HG03196 (cell line): Measurements from ENCODE around the gene POFUT1.
"Not testable (repeated sequence)": the region's sequence is repeated elsewhere in the genome, so short reads cannot be mapped to it uniquely, and the experiment has no call there.

Source experiments
- ATAC-seq: cut with Tn5 transposase; IDR thresholded peaks from one replicate; pipeline ENCODE4 v1.9.1; 2021; ENCODE audit not compliant: unreplicated experiment

POFUT1 gene

DNA sequence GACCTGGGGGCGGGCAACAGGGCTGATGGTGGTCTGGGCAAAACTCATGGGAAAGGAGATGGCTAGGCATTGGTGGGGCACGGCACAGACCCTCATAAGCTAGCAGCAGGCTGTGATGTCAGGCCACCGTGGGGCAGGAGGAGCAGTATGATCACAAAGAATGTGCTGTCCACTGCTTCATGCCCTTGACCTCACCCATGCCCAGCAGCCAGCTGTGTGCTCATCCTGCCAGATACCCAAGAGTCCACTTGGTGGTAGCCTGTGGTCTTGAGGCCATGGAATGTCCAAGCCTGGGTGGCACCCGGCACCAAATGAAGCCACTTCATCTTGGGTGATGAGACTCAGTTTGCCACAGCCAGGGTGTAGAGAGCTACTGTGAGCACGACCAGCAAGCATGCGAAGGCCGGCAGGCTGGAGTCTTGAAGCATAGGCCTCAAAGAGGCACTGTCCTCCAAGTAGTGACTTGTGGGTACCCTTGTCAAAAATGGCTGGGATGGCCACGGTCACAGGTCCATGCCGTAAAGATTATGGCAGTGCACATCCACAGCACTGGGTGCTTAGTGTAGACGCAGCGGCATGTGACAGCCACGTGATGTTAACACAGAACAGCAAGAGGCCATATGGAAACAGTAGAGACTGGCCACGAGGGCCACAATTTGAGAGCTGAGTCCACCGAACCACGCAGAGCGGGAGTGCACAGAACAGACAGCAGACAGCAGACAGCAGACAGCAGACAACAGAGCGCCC, 19.1 kb upstream of the POFUT1 start:
- ATAC-seq: no peak

DNA sequence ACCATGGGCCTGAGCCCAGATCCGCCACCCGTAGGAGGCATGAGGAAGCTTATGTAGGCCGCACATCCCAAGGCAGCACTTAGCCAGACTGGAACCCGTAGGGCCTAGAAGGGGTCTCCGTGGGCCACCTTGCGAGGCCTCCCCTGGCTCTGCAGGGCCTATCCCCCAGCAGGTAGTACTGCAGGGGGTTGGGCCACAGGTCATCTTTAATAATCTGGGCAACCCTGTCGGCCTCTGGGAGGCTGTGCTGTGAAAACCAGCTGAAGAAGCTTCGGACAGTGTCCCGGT, 18.6 kb upstream of the POFUT1 start:
- no peak for ATAC-seq

DNA sequence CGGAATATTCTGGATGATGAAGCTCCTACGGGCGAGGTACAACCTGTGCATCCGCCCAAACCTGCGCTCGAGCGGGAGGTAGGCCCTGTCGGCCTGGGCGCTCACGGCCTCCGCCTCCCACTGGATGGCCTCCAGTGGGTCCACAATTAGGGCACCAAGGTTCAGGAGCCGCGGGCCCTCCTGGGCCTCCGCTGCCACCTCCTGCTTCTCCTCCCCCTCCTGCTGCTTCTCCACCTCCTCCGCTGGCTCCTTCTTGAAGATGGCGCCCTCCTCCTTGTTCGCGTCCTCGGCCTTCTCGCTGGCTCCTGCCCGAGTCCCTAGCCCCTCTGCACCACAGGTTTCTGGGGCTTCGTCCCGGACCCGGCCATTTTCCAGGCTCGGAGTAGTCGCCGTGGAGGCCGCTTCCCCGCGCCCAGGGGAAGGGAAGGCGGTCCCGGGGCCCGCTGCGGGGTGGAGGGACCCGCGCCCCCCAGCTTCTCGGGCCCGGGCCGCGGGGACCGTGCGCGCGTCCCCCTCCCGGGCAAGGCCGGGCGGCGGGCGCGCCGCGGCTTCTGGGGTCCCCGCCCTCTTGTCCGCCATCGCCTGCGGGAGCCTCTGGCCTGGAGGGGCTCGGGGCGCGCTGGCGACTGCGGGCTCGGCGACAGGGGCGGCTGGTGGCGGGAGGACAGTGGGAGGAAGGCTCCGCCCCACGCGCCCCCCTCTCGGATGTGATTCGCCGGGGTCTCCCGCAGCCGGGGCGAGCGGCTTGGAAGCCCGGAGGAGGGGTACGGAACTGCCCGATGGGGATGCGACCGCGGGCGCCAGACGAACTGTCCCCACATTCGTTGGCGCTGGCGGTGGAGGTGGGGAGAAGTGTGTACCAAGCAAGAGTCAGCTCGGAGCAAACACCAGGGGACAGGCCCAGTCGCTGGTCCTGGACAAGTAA, 17.7 kb upstream of the POFUT1 start:
- ATAC-seq: no peak

- ATAC-seq: no peak
Observed at GRCh38 chr20:32190616-32191415, 16.9 kb upstream of the POFUT1 start.

- ATAC-seq: no peak
Observed at GRCh38 chr20:32191422-32191821, 16.3 kb upstream of the POFUT1 start.

DNA sequence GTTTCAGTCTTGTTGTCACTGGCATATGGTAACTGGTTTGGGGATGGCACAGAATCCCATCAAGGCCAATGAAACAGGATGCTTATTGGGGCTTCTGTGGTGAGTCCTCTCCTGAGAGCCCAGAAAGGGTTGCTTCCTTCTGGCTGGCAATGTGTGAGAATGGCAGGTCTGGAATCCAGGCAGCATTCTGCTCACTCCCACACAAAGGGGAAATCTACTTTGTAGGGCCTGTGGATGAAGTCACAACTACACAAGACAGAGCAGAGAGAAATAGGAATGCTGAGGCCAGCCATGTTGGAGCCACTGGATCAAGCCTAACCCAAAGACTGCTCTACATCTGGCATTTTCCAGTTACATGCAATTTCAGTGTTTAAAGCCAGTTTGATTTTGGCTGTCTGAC, 15.8 kb upstream of the POFUT1 start:
- no peak for ATAC-seq

GRCh38 chr20:32192698-32193097, 15.0 kb upstream of the POFUT1 start:
- no peak for ATAC-seq

DNA sequence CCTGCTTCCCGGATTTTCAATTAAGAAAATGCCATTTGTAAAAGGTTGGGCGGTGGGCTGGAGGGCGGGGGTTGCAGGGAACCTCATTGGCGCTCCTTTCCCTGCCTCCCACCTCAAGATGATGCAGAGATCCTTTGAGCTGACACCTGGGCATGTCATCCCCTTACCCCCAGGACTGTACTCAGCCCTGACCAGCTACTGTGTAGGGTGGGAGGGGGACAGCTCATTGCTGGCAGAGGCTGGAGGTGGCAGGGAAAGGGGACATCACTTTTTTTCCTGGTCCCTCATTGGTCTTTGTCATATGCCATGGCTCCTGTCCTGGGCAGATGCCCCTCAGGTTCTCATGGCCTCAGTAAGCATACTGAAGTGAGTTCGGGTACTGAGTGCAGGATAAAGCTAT, 14.3 kb upstream of the POFUT1 start:
- ATAC-seq: not testable (repeated sequence)

- ATAC-seq: no peak
Observed at GRCh38 chr20:32193996-32194395, 13.7 kb upstream of the POFUT1 start.

GRCh38 chr20:32195581-32195980, 12.1 kb upstream of the POFUT1 start:
- ATAC-seq: no peak

DNA sequence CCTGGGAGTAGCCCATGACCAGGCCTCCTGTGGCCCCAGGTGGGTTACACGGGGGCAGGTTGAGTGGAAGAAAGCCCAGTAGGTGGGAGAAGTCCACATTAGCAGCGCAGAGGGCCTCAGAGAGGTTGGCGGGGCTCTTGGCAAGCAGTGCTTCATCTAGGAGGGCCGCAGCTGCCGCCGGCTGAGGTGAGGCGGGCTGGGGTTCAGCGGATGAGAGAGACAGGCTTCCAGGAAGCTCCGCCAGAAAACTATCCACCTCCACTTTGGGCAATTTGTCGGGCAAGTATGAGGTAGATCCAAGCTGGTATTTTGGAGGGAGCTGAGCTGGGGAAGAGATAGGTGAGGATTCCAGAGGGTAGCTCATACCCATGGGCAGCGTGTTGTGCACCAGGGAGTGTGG, 11.1 kb upstream of the POFUT1 start:
- not testable (repeated sequence) for ATAC-seq

- ATAC-seq: not testable (repeated sequence)
Observed at GRCh38 chr20:32197136-32197535, 10.5 kb upstream of the POFUT1 start.

- no peak for ATAC-seq
Observed at GRCh38 chr20:32199006-32199405, 8.7 kb upstream of the POFUT1 start.

GRCh38 chr20:32201296-32201976, 6.2 kb upstream of the POFUT1 start:
- ATAC-seq: no peak

- no peak for ATAC-seq
Observed at GRCh38 chr20:32201977-32202363, 5.7 kb upstream of the POFUT1 start.

DNA sequence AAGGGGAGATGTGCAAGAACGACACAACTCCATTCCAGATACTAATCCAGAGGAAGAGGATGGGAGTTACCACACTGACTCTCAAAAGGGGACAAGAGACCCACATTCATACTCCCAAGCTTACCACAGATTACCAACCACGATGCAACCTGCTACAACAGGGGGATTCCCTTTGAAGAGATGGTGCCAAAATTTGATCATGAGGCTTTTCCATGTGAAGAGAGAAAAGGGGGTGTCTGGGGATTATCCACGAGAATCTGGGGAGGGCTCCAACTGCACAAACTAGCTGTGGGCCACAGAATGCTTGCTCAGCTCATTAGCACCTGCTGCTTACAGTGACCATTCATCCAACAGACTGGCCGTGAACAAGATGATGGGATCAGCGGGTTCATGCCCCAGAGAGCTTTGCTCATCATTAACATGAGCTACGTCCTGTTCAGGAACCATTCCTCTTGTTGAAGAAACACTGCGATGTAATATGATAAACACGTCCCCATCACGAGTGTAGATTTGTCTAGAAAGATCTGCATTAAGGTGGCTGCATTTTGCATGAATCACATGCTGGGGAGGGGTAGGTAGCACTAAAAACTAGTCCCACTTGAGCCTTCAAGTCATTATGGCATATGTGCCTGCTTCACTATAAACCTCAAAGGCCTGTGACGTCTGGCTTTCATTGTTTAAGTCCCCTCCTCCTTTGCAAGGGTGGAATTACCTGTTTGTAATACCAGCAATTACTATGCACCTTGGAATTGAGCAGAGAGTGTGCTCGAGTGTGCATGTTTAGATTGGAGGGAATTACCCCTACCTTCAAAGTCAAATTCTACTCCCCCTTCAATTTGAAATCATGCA, 4.1 kb upstream of the POFUT1 start:
- ATAC-seq: no peak

- no peak for ATAC-seq
Observed at GRCh38 chr20:32204205-32205109, 3.2 kb upstream of the POFUT1 start.

- no peak for ATAC-seq
Observed at GRCh38 chr20:32205110-32205842, 2.4 kb upstream of the POFUT1 start.
